Chondrocyte (in vitro differentiated cells): ENCODE measurements around the gene GRAMD1B. TPM values are rescaled to one million over a fixed set of nuclear protein-coding genes. Genes with fewer than 3 reads are reported as not detected.

Experiments
- DNase-seq: peaks from one replicate; pipeline ENCODE4 v3.0.0; 2021; ENCODE audit warnings: mixed read lengths, low spot score
- H3K27ac Mint-ChIP-seq: one replicate; pipeline ENCODE4 v1.8.0; 2021; ENCODE audit warnings: mild to moderate bottlenecking, moderate library complexity, mixed read lengths; ENCODE audit not compliant: unreplicated experiment
- H3K27me3 Mint-ChIP-seq: 2 replicates; pipeline ENCODE4 v1.8.0; 2021; ENCODE audit warnings: low read depth, mixed read lengths
- H3K36me3 Mint-ChIP-seq: 2 replicates; pipeline ENCODE4 v1.8.0; 2021; ENCODE audit warnings: low read depth, mixed read lengths
- H3K4me1 Mint-ChIP-seq: 2 replicates; pipeline ENCODE4 v1.8.0; 2021; ENCODE audit warnings: low read depth, mild to moderate bottlenecking, mixed read lengths
- H3K4me3 Mint-ChIP-seq: one replicate; pipeline ENCODE4 v1.8.0; 2021; ENCODE audit warnings: mild to moderate bottlenecking, moderate library complexity, mixed read lengths; ENCODE audit not compliant: unreplicated experiment
- H3K9me3 Mint-ChIP-seq: 2 replicates; pipeline ENCODE4 v1.8.0; 2021; ENCODE audit warnings: low read depth, mixed read lengths
- total RNA-seq: library from RNA; stranded (reverse); gene quantifications from 3 replicates; pipeline ENCODE4 v1.2.1, GENCODE V29; 2021
- TF ChIP-seq, protein P1 (sequence below): fragments of 200-600 bp; sonication (generic); IDR thresholded peaks from 2 replicates; pipeline ENCODE4 v1.5.0; 2021; ENCODE audit warnings: antibody characterized with exemption, mild to moderate bottlenecking, moderate library complexity

Gene GRAMD1B
- total RNA-seq, 1 donor from 2014 or later: 0.99 TPM

DNA sequence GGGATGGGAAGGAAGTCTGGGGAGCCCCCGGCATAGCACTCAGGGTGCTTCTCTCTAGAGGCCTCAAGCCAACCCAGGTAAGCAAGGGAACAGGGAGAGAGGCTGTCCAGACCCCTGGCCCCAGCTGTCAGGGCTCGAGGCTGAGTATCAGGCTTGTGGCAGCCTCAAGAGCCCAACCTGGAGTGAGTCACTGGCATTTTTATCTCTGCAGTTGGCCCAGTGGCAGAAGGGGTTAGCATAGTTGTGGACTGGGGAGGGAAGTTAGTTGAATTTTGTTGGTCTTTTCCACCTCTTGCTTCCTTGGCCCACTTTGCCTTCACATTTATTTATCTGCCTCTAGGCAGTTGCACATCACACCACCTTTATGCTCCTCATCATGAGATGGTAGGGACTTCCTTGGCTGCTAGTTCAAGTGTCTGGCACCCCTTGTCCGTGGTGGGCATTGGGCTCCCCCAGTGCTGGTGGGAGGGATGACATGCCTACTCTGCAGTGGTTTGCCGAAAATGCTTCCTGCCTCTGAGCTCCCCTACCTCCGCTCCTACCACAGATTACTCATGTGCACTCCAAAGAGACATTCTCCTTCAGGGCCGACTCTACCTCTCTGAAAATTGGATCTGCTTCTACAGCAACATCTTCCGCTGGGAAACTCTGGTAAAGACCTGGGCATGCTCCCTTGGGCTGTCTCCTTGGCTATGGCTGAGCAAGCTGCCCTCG, 164.3 kb downstream of the GRAMD1B start:
- Mint-ChIP-seq H3K27ac (no peak overlapping the region), H3K27me3 (no peaks in the 10 kb centered on the region), H3K4me3 (no peak overlapping the region), H3K36me3 (peaks cover 2% of the 10 kb centered on the region), H3K9me3 (no peaks in the 10 kb centered on the region), H3K4me1 (peaks cover 7% of the 10 kb centered on the region)
- DNase-seq: no peak
- TF ChIP-seq, protein P1, sequence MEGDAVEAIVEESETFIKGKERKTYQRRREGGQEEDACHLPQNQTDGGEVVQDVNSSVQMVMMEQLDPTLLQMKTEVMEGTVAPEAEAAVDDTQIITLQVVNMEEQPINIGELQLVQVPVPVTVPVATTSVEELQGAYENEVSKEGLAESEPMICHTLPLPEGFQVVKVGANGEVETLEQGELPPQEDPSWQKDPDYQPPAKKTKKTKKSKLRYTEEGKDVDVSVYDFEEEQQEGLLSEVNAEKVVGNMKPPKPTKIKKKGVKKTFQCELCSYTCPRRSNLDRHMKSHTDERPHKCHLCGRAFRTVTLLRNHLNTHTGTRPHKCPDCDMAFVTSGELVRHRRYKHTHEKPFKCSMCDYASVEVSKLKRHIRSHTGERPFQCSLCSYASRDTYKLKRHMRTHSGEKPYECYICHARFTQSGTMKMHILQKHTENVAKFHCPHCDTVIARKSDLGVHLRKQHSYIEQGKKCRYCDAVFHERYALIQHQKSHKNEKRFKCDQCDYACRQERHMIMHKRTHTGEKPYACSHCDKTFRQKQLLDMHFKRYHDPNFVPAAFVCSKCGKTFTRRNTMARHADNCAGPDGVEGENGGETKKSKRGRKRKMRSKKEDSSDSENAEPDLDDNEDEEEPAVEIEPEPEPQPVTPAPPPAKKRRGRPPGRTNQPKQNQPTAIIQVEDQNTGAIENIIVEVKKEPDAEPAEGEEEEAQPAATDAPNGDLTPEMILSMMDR: no peak

- DNase-seq: no peak
- Mint-ChIP-seq H3K27me3 (no peaks in the 10 kb centered on the region), H3K9me3 (no peaks in the 10 kb centered on the region), H3K27ac (no peak overlapping the region), H3K4me3 (no peak overlapping the region), H3K36me3 (peaks cover 2% of the 10 kb centered on the region), H3K4me1 (peaks cover 7% of the 10 kb centered on the region)
- TF ChIP-seq, protein P1: no peak
Observed at GRCh38 chr11:123594921-123595320, 164.9 kb downstream of the GRAMD1B start.

DNA sequence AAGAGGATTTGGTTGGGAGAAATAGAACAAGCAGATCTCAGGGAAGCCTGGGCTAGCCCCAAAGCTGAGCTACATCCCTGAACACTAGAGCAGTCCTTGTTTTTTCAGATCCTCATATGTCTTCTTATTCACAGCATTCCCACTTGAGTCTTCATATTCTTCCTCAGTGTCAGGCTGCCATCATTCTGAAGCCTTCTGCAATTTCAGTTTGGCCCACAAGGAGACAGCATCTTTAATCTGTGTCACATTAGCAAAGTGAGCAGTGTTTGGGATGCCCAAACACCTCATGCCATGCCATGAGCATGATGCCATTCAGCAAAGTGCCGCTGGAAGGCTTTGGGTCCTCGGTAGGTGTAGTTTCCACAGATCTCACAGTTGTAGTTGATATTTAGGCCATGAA, 167.8 kb downstream of the GRAMD1B start:
- H3K36me3 Mint-ChIP-seq: peaks cover 2% of the 10 kb centered on the region
- no peaks in the 10 kb centered on the region for H3K27me3 Mint-ChIP-seq
- H3K27ac Mint-ChIP-seq: no peak overlapping the region
- no peaks in the 10 kb centered on the region for H3K9me3 Mint-ChIP-seq
- H3K4me1 Mint-ChIP-seq: no peaks in the 10 kb centered on the region
- TF ChIP-seq, protein P1: no peak
- DNase-seq: no peak
- H3K4me3 Mint-ChIP-seq: no peak overlapping the region

DNA sequence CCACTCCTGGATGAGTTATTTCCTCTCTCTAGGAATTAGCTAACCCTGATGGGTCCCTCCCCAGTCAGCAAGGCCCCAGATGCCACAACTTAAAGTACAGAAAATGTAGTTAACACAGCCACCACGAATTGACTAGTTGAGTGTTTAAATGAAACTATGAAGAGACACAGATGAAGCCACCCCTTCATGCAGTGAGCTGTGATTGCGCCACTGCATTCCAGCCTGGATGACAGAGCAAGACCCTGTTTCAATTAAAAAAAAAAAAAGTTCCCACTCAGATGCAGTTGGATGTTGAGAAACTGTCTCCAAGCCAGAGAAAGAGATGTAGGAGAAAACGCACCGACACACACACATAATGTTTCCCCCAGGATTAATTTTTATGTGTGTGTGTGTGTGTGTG, 171.1 kb downstream of the GRAMD1B start:
- Mint-ChIP-seq H3K9me3 (no peaks in the 10 kb centered on the region), H3K27ac (no peak overlapping the region), H3K27me3 (no peaks in the 10 kb centered on the region), H3K36me3 (peaks cover 2% of the 10 kb centered on the region), H3K4me3 (no peak overlapping the region), H3K4me1 (no peaks in the 10 kb centered on the region)
- TF ChIP-seq, protein P1: no peak
- DNase-seq: no peak

GRCh38 chr11:123601743-123602142, 171.7 kb downstream of the GRAMD1B start:
- Mint-ChIP-seq H3K4me1 (no peaks in the 10 kb centered on the region), H3K4me3 (no peak overlapping the region), H3K9me3 (no peaks in the 10 kb centered on the region), H3K27ac (no peak overlapping the region), H3K27me3 (no peaks in the 10 kb centered on the region), H3K36me3 (peaks cover 2% of the 10 kb centered on the region)
- TF ChIP-seq, protein P1: no peak
- DNase-seq: no peak
